ENCODE measurements around the gene ARPC4. TPM values are rescaled to one million over a fixed set of nuclear protein-coding genes. Genes with fewer than 3 reads are reported as not detected.
A peak's percentile ranks its signal among the peaks of the same experiment; 100 is the strongest.

The ARPC4 gene
- total RNA-seq, 1 experiment from 2014 or later, result 152 TPM

- no peak for TF ChIP-seq EZH2 (IDR thresholded peaks at IDR 0.05; ENCODE audit: borderline replicate concordance, low read depth, low read length, poor library complexity, severe bottlenecking)
- TF ChIP-seq CTCF (conservative IDR thresholded peaks at IDR 0.05; ENCODE audit: low read depth, low read length), result no peak
- POLR2A ChIA-PET (ENCODE audit: low non-redundant PET), result no interaction called here
- H3K27ac ChIP-seq (ENCODE audit: low read depth, low read length, poor library complexity, severe bottlenecking), result peak within 1 kb of the TSS; percentile 81
- CTCF ChIA-PET, result no interaction called here
- no peaks in the 10 kb centered on the region for H3K9me3 ChIP-seq (ENCODE audit: low read depth, low read length, poor library complexity, severe bottlenecking)
- DNase-seq (ENCODE audit: low spot score), result peak; percentile 82
- intact Hi-C loops (cut with micrococcal nuclease; ENCODE audit: unreplicated experiment), result loop anchor here (5.0 kb wide), 1 partner anchor 308 kb away; no protein-coding TSS in a partner anchor
- no peaks in the 10 kb centered on the region for H3K27me3 ChIP-seq (replicated peaks; ENCODE audit: insufficient read depth, low read depth, low read length, poor library complexity)
- BruUV-seq (replicated peaks), result no TSS peak
- peak within 1 kb of the TSS; percentile 62 for H3K4me3 ChIP-seq (ENCODE audit: low read depth, low read length, poor library complexity, severe bottlenecking)
- peaks cover 13% of the 10 kb centered on the region for H3K4me1 ChIP-seq (ENCODE audit: insufficient read depth, low read length, poor library complexity, severe bottlenecking)
- peaks cover 18% of the 10 kb centered on the region for H3K36me3 ChIP-seq (ENCODE audit: insufficient read depth, low read length, poor library complexity, severe bottlenecking)
Observed at GRCh38 chr3:9809615-9810432, 16.9 kb downstream of the ARPC4 start, which contains the start of gene TTLL3. Gene TTLL3, plus strand, starts transcription at chr3:9810262. Its CDS starts 400 bp downstream, at chr3:9810662.

GRCh38 chr3:9810433-9810770, 17.5 kb downstream of the ARPC4 start:
- TF ChIP-seq CTCF (conservative IDR thresholded peaks at IDR 0.05; ENCODE audit: low read depth, low read length) (no peak), EZH2 (IDR thresholded peaks at IDR 0.05; ENCODE audit: borderline replicate concordance, low read depth, low read length, poor library complexity, severe bottlenecking) (no peak)
- no TSS peak for BruUV-seq (replicated peaks)
- H3K4me1 ChIP-seq (ENCODE audit: insufficient read depth, low read length, poor library complexity, severe bottlenecking), result peaks cover 13% of the 10 kb centered on the region
- no peaks in the 10 kb centered on the region for H3K9me3 ChIP-seq (ENCODE audit: low read depth, low read length, poor library complexity, severe bottlenecking)
- H3K27me3 ChIP-seq (replicated peaks; ENCODE audit: insufficient read depth, low read depth, low read length, poor library complexity), result no peaks in the 10 kb centered on the region
- peak overlapping the region; percentile 62 for H3K4me3 ChIP-seq (ENCODE audit: low read depth, low read length, poor library complexity, severe bottlenecking)
- ChIA-PET POLR2A (ENCODE audit: low non-redundant PET) (no interaction called here), CTCF (no interaction called here)
- H3K36me3 ChIP-seq (ENCODE audit: insufficient read depth, low read length, poor library complexity, severe bottlenecking), result peaks cover 12% of the 10 kb centered on the region
- intact Hi-C loops (cut with micrococcal nuclease; ENCODE audit: unreplicated experiment), result no loop called here
- no peak for DNase-seq (ENCODE audit: low spot score)
- H3K27ac ChIP-seq (ENCODE audit: low read depth, low read length, poor library complexity, severe bottlenecking), result peak overlapping the region; percentile 81

- intact Hi-C loops (cut with micrococcal nuclease; ENCODE audit: unreplicated experiment), result no loop called here
Observed at GRCh38 chr3:9810846-9811245, 18.0 kb downstream of the ARPC4 start.

More at GRCh38 chr3:9810846-9811245, 18.0 kb downstream of the ARPC4 start:
- no peak for TF ChIP-seq EZH2 (IDR thresholded peaks at IDR 0.05; ENCODE audit: borderline replicate concordance, low read depth, low read length, poor library complexity, severe bottlenecking)
- TF ChIP-seq CTCF (conservative IDR thresholded peaks at IDR 0.05; ENCODE audit: low read depth, low read length), result no peak
- ChIA-PET CTCF (no interaction called here), POLR2A (ENCODE audit: low non-redundant PET) (no interaction called here)
- Histone ChIP-seq H3K36me3 (ENCODE audit: insufficient read depth, low read length, poor library complexity, severe bottlenecking) (peaks cover 8% of the 10 kb centered on the region), H3K27ac (ENCODE audit: low read depth, low read length, poor library complexity, severe bottlenecking) (no peak overlapping the region), H3K4me3 (ENCODE audit: low read depth, low read length, poor library complexity, severe bottlenecking) (peak overlapping the region; percentile 62), H3K9me3 (ENCODE audit: low read depth, low read length, poor library complexity, severe bottlenecking) (no peaks in the 10 kb centered on the region), H3K27me3 (replicated peaks; ENCODE audit: insufficient read depth, low read depth, low read length, poor library complexity) (no peaks in the 10 kb centered on the region), H3K4me1 (ENCODE audit: insufficient read depth, low read length, poor library complexity, severe bottlenecking) (peaks cover 13% of the 10 kb centered on the region)
- no TSS peak for BruUV-seq (replicated peaks)
- no peak for DNase-seq (ENCODE audit: low spot score)

Measured in A673 (cell line).